22Rv1 (cell line): Measurements from ENCODE around the gene FOXRED1.

ENCODE experiments used
- CTCF ChIP-seq: fragments of 450-650 bp; IDR thresholded peaks from 2 replicates; pipeline ENCODE4 v1.5.1; 2017; ENCODE audit warnings: mild to moderate bottlenecking
- ZFX ChIP-seq: fragments of 450-650 bp; IDR thresholded peaks from 2 replicates; pipeline ENCODE4 v1.6.1; 2017; ENCODE audit warnings: antibody characterized with exemption, borderline replicate concordance

DNA sequence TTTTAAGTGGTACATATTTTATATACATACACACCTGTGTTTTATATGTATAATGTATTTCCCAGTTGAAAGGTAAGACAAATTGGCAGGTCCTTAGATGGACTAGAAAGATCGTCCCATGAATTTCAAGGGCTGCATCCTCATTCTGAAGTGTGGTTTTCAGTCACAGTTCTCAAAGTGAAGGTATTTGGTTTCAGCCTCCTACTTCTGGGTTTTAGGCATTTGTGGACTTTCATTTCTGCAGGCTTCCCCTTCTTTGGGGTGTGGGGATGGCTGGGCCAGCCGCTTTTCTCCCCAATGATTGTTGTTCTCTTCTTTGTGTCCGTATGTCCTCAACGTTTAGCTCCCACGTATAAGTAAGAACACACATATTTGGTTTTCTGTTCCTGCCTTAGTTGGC is 44.9 kb downstream of the FOXRED1 start:
- no peak for TF ChIP-seq CTCF
- no peak for TF ChIP-seq ZFX
